Peyer's patch (tissue), 4 donors: ENCODE data around the gene KCNA10.

Experiments used
- POLR2A ChIP-seq, 2 donors: fragments of 450-650 bp; IDR thresholded peaks; one replicate each; pipeline ENCODE4 v1.5.1; 2017; ENCODE audit warnings: antibody characterized with exemption in 2 of 2, mild to moderate bottlenecking in 2 of 2, moderate library complexity in 2 of 2
- TF ChIP-seq, protein P1 (sequence below), 6 experiments: fragments of 450-650 bp in 4 of 6; fragments of 200-600 bp in 2 of 6; sonication (generic) in 1 of 6; IDR thresholded peaks; one replicate each; pipeline ENCODE4 v1.5.1; 2017 to 2019; ENCODE audit warnings: antibody characterized with exemption in 6 of 6, mild to moderate bottlenecking in 3 of 6, moderate library complexity in 1 of 6

DNA sequence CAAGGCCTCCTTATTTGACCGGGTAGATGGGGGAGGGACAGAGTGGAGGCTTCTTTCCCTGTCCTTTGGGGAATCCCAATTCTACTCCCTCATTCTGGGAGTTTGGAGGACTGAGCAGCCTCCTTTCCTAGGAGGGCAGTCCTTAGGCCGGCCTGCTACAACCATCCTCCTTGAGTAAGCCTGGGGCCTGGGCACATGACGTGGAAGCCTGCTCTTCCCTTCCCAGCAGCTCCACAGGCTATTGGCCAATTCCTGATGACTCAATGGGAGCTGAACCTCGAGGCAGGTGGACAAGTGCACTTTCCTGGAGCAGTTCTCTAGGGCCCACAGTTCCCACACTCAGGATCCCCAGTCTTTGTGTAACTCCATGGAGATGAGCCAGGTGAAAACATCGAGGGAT is 3.1 kb downstream of the KCNA10 start:
- TF ChIP-seq, protein P1, sequence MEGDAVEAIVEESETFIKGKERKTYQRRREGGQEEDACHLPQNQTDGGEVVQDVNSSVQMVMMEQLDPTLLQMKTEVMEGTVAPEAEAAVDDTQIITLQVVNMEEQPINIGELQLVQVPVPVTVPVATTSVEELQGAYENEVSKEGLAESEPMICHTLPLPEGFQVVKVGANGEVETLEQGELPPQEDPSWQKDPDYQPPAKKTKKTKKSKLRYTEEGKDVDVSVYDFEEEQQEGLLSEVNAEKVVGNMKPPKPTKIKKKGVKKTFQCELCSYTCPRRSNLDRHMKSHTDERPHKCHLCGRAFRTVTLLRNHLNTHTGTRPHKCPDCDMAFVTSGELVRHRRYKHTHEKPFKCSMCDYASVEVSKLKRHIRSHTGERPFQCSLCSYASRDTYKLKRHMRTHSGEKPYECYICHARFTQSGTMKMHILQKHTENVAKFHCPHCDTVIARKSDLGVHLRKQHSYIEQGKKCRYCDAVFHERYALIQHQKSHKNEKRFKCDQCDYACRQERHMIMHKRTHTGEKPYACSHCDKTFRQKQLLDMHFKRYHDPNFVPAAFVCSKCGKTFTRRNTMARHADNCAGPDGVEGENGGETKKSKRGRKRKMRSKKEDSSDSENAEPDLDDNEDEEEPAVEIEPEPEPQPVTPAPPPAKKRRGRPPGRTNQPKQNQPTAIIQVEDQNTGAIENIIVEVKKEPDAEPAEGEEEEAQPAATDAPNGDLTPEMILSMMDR (IDR thresholded peaks at IDR 0.05), result no peak
- no peak for TF ChIP-seq POLR2A (IDR thresholded peaks at IDR 0.05)
